GM12878 (cell line): ENCODE results near the gene MTNR1A. TPM values are rescaled to one million over a fixed set of nuclear protein-coding genes. Genes with fewer than 3 reads are reported as not detected.

ENCODE experiments used
- ATAC-seq: fragments of 200-7000 bp; cut with Tn5 transposase; 3 replicates; pipeline ENCODE4 v1.9.1; 2020; ENCODE audit warnings: mild to moderate bottlenecking, moderate library complexity
- BruUV-seq: library from RNA; stranded (reverse); fragments of 400-500 nt; replicated peaks from 2 replicates; lab custom pipeline; 2021; lab: Mats Ljungman, UMichigan
- CTCF ChIA-PET: fragments of 300-600 bp; sonication (Branson Sonifier 250); formaldehyde crosslinking; extraction: SDS; loops from one replicate; lab custom pipeline; 2021; ENCODE audit warnings: inconsistent platforms; lab: Yijun Ruan, JAX
- POLR2A ChIA-PET: fragments of 350-600 bp; formaldehyde crosslinking; extraction: SDS; loops from one replicate; lab custom pipeline; 2021; ENCODE audit warnings: inconsistent platforms; lab: Charles Lee
- RAD21 ChIA-PET: fragments of 300-600 bp; sonication (Branson Sonifier 250); formaldehyde crosslinking; loops from one replicate; lab custom pipeline; 2023; ENCODE audit warnings: antibody characterized with exemption; ENCODE audit not compliant: unreplicated experiment; lab: Charles Lee
- SMC1A ChIA-PET: fragments of 300-600 bp; sonication (Branson Sonifier 250); formaldehyde crosslinking; loops from one replicate; lab custom pipeline; 2023; ENCODE audit not compliant: unreplicated experiment, uncharacterized antibody; lab: Charles Lee
- DNase-seq: peaks from one replicate; pipeline ENCODE4 v3.0.0-alpha.2; 2011; ENCODE audit warnings: low read depth, low spot score
- FAIRE-seq: peaks from 3 replicates; lab custom pipeline; 2011; peaks lifted over from hg19 to GRCh38; lab: Jason Lieb, UNC
- H2AFZ ChIP-seq: 2 replicates; pipeline ENCODE4 v1.6.0; 2011; ENCODE audit warnings: low read depth, low read length, control low read depth; ENCODE audit not compliant: control insufficient read depth
- H3K27ac ChIP-seq: 2 replicates; pipeline ENCODE4 v1.5.1; 2011; ENCODE audit warnings: control low read depth; ENCODE audit not compliant: control insufficient read depth, insufficient read depth
- H3K27me3 ChIP-seq, 2 experiments: replicated peaks in 1 of 2; 2 replicates each; pipeline versions ENCODE4 v1.6.0 to v1.6.1; 2011; ENCODE audit warnings: low read length in 1 of 2; ENCODE audit not compliant: control insufficient read depth in 2 of 2, insufficient read depth in 2 of 2
- H3K36me3 ChIP-seq, 2 experiments: 2 replicates each; pipeline ENCODE4 v1.5.1; 2011; ENCODE audit warnings: low read length in 1 of 2; ENCODE audit not compliant: control insufficient read depth in 2 of 2, insufficient read depth in 2 of 2
- H3K4me1 ChIP-seq: 2 replicates; pipeline ENCODE4 v1.6.1; 2011; ENCODE audit warnings: mild to moderate bottlenecking, low read length, moderate library complexity, mixed read lengths; ENCODE audit not compliant: control insufficient read depth, insufficient read depth
- H3K4me2 ChIP-seq: 2 replicates; pipeline ENCODE4 v1.6.0; 2011; ENCODE audit warnings: control low read depth; ENCODE audit not compliant: control insufficient read depth, insufficient read depth
- H3K4me3 ChIP-seq: fragments of 200-600 bp; sonication (generic); 2 replicates; pipeline ENCODE4 v1.5.1; 2016
- H3K79me2 ChIP-seq: 2 replicates; pipeline ENCODE4 v1.6.0; 2011; ENCODE audit warnings: low read length; ENCODE audit not compliant: control insufficient read depth, insufficient read depth
- H3K9ac ChIP-seq: 2 replicates; pipeline ENCODE4 v1.8.0; 2011; ENCODE audit warnings: low read length, control low read depth, mixed read lengths; ENCODE audit not compliant: control insufficient read depth, insufficient read depth
- H3K9me3 ChIP-seq: replicated peaks from 3 replicates; pipeline ENCODE4 v1.5.1; 2011; ENCODE audit warnings: mild to moderate bottlenecking, low read length; ENCODE audit not compliant: control insufficient read depth, insufficient read depth
- H4K20me1 ChIP-seq: 2 replicates; pipeline ENCODE4 v1.6.0; 2011; ENCODE audit not compliant: control insufficient read depth, insufficient read depth
- ATF7 ChIP-seq: fragments of 450-650 bp; IDR thresholded peaks from 2 replicates; pipeline ENCODE4 v1.6.1; 2016; ENCODE audit warnings: low read depth, mild to moderate bottlenecking
- EED ChIP-seq: sonication (generic); IDR thresholded peaks from 2 replicates; pipeline ENCODE4 v1.6.1; 2016; ENCODE audit warnings: antibody characterized with exemption, low read depth
- EP300 ChIP-seq, 2 experiments: fragments of 150-350 bp in 1 of 2; IDR thresholded peaks; 2 replicates each; pipeline ENCODE4 v1.6.1; 2011 to 2012; ENCODE audit warnings: low read depth in 2 of 2, low read length in 2 of 2, borderline replicate concordance in 1 of 2, improper control_type of control experiment in 1 of 2, inconsistent platforms in 1 of 2; ENCODE audit not compliant: control insufficient read depth in 1 of 2
- HDAC6 ChIP-seq: fragments of 200-600 bp; sonication (generic); IDR thresholded peaks from one replicate; pipeline ENCODE4 v1.8.0; 2017; ENCODE audit warnings: antibody characterized with exemption; ENCODE audit not compliant: unreplicated experiment
- JUNB ChIP-seq: IDR thresholded peaks from 2 replicates; pipeline ENCODE4 v1.6.1; 2016; ENCODE audit warnings: antibody characterized with exemption, mild to moderate bottlenecking
- KAT2A ChIP-seq: conservative IDR thresholded peaks from 2 replicates; pipeline ENCODE4 v1.6.1; 2011; ENCODE audit warnings: low read depth, low read length; ENCODE audit not compliant: control insufficient read depth
- MEF2B ChIP-seq: fragments of 450-650 bp; IDR thresholded peaks from 2 replicates; pipeline ENCODE4 v1.6.1; 2018; ENCODE audit warnings: mild to moderate bottlenecking, moderate library complexity; ENCODE audit not compliant: partially characterized antibody, poor library complexity, severe bottlenecking
- MTA2 ChIP-seq: fragments of 450-650 bp; IDR thresholded peaks from 2 replicates; pipeline ENCODE4 v1.6.1; 2016; ENCODE audit warnings: low read depth, mild to moderate bottlenecking, moderate library complexity
- NFXL1 ChIP-seq: fragments of 450-650 bp; IDR thresholded peaks from 2 replicates; pipeline ENCODE4 v1.6.1; 2017; ENCODE audit warnings: antibody characterized with exemption, mild to moderate bottlenecking, borderline replicate concordance
- PAX8 ChIP-seq: fragments of 450-650 bp; IDR thresholded peaks from 2 replicates; pipeline ENCODE4 v1.6.1; 2017; ENCODE audit warnings: mild to moderate bottlenecking, moderate library complexity
- PML ChIP-seq: IDR thresholded peaks from 2 replicates; pipeline ENCODE4 v1.6.1; 2012; ENCODE audit warnings: low read length, inconsistent platforms
- RCOR1 ChIP-seq: conservative IDR thresholded peaks from 2 replicates; pipeline ENCODE4 v1.6.1; 2012; ENCODE audit warnings: low read depth, low read length, improper control_type of control experiment
- SMAD1 ChIP-seq: fragments of 450-650 bp; IDR thresholded peaks from 2 replicates; pipeline ENCODE4 v1.6.1; 2018; ENCODE audit warnings: mild to moderate bottlenecking, low read depth; ENCODE audit not compliant: partially characterized antibody
- SRF ChIP-seq, 2 experiments: IDR thresholded peaks; 2 replicates each; pipeline ENCODE4 v1.6.1; 2011; ENCODE audit warnings: low read depth in 2 of 2, low read length in 2 of 2, mild to moderate bottlenecking in 1 of 2, moderate library complexity in 1 of 2
- SUPT20H ChIP-seq: IDR thresholded peaks from 2 replicates; pipeline ENCODE4 v1.6.1; 2011; ENCODE audit warnings: low read depth, mild to moderate bottlenecking, low read length, moderate library complexity, borderline replicate concordance; ENCODE audit not compliant: control insufficient read depth
- TAF1 ChIP-seq: IDR thresholded peaks from 2 replicates; pipeline ENCODE4 v1.6.1; 2011; ENCODE audit warnings: mild to moderate bottlenecking, low read depth, low read length, borderline replicate concordance
- TBL1XR1 ChIP-seq: IDR thresholded peaks from 2 replicates; pipeline ENCODE4 v1.6.1; 2012; ENCODE audit warnings: low read depth, low read length, improper control_type of control experiment
- ZNF207 ChIP-seq: fragments of 450-650 bp; IDR thresholded peaks from 2 replicates; pipeline ENCODE4 v1.6.1; 2014; ENCODE audit warnings: antibody characterized with exemption, mild to moderate bottlenecking, borderline replicate concordance
- WGBS: methylation state at CpG from one replicate; pipeline ENCODE4 v1.1.6; 2016; ENCODE audit warnings: low lambda C conversion rate; ENCODE audit not compliant: insufficient replicate concordance, insufficient coverage; ENCODE audit errors: missing lambda C conversion rate; 5-methylcytosine and 5-hydroxymethylcytosine counted together
- in situ Hi-C: fragments of 300-500 bp; cut with MboI; formaldehyde crosslinking; loops from 9 replicates; pipeline ENCODE4 v1.14.3; 2018; ENCODE audit warnings: mixed read lengths
- intact Hi-C: fragments of 100-400 bp; cut with micrococcal nuclease; formaldehyde crosslinking; loops from one replicate; pipeline ENCODE4 v1.14.2; 2022; ENCODE audit not compliant: unreplicated experiment
- polyA plus RNA-seq, 11 experiments: library from polyadenylated mRNA; depleted of rRNA in 4 of 11; unstranded in 6 of 11; stranded (reverse) in 5 of 11; fragments of >200 nt; fragmentation: Nextera tagmentation in 4 of 11; fragmentation: Illumina TruSeq in 1 of 11; extraction: Ambion mirVana in 4 of 11; extraction: Trizol in 1 of 11; gene quantifications; 1 replicate in 1 of 11; 2 replicates in 10 of 11; pipeline versions ENCODE4 v1.2.1 to v1.2.3, GENCODE V29; 2011 to 2016; ENCODE audit warnings: inconsistent platforms in 2 of 11, missing spikeins in 2 of 11, low read depth in 1 of 11
- total RNA-seq, 4 experiments: library from RNA; depleted of rRNA in 3 of 4; stranded (reverse); fragments of >200 nt in 3 of 4; fragmentation: Illumina TruSeq in 1 of 4; extraction: Trizol in 1 of 4; gene quantifications; 2 replicates each; pipeline versions ENCODE4 v1.2.1 to v1.2.3, GENCODE V29; 2013 to 2021
- TF ChIP-seq, protein P1 (sequence below): IDR thresholded peaks from 2 replicates; pipeline ENCODE4 v1.6.1; 2011; ENCODE audit warnings: borderline replicate concordance, low read depth, mild to moderate bottlenecking, moderate library complexity, mixed read lengths, low read length; ENCODE audit not compliant: insufficient read depth; ENCODE audit errors: extremely low read length

The MTNR1A gene
- total and polyA plus RNA-seq, 10 of the 15 experiments (the other 5 are each of a cell fraction or from before 2014, with no cell fraction given) = 0.14 TPM; not detected in 9

DNA sequence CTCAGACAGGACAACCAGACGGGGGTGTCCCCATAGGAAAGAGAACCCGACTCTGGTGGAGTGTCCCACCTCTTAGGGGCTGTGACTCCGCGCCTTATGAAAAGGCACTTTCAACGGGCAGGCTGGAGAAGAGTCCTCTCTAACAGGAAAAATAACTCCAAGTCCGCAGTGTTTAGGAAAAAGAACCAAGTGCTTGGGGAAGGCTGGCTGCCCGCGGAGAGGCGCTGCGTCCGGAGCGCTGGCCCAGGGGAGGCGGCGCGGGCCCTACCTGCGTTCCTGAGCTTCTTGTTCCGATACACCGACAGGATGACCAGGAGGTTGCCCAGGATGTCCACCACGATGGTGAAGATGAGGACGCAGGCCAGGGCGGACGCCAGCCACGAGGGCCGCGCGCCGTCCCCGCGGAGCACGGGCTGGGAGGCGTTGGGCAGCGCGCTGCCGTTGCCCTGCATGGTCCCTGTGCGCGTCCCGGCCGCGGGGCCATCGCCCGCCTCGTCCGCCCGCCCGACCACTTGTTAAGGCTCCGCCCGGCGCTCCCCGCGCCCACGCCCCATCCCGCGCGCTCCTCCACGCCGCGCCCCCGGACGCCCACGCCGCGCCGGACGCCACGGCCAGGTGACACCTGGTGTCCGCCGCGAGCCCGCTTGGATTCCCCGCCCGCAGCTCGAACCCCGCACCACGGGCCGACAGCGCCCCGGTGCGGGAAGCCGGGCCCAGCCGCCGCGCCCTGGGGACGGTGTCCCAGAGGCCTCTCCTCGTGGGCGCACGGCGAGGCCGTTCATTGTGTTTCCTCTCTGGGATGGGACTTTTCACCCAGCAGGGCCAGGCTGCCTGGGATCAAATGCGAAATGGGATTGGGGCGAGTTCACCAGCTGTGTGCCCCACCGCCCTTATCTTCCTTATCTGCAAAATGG lies at the start of gene MTNR1A (continued):
- TF ChIP-seq TAF1 = no peak
- TF ChIP-seq, all 136 proteins: peak for 0

DNA sequence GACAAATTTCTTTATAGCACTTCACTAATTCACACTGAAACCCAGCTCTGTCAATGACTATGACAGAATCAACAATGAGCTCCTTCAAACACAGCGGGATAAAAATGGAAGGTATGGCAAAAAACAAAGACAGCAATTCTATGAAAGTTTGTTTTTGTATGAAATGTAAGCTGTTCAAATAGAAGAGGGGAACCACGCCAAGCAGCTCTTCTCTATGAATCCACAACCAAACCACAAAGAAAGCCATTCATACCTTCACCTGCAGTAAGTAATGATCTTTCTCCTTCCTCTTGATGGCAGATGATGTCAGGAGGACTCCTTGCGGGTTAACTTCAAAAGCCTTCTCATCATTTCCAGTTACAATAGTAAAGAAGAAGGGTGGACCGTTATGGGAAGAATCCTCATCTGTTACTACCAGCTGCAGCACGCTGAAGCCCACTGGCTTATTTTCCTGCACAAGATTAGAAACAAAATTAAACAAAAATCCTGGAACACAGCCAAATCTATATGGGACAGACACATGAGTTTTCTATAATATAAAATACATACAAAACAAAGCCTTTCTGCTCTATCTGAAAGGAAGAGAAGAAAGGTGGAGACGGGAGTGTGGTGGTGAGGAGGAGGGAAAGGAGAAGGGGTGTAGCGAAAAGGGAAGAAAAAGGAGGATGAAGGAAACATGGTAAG lies 48.9 kb upstream of the MTNR1A start:
- ChIA-PET RAD21 (no interaction called here), CTCF (no interaction called here), POLR2A (no interaction called here), SMC1A (no interaction called here)
- intact Hi-C loops (no loop called here), in situ Hi-C loops (no loop called here)
- no peak overlapping the region for H3K4me3 ChIP-seq
- H3K27me3 ChIP-seq = no peaks in the 10 kb centered on the region
- H3K9me3 ChIP-seq = no peaks in the 10 kb centered on the region; the same call in 2 of the 3 replicates
- H3K36me3 ChIP-seq = no peaks in the 10 kb centered on the region
- H3K4me1 ChIP-seq = no peaks in the 10 kb centered on the region
- BruUV-seq = no TSS peak
- no peaks in the 10 kb centered on the region for H3K79me2 ChIP-seq
- no peak overlapping the region for H3K4me2 ChIP-seq
- H3K27ac ChIP-seq = no peak overlapping the region
- no peak for ATAC-seq
- no peaks in the 10 kb centered on the region for H4K20me1 ChIP-seq
- H2AFZ ChIP-seq = no peak overlapping the region
- no peak for FAIRE-seq
- WGBS = 27% methylated on average over 7 of the region's 7 CpGs
- H3K9ac ChIP-seq = no peak overlapping the region
- no peak for DNase-seq
- TF ChIP-seq MTA2 = no peak
- TF ChIP-seq SRF (IDR thresholded peaks at IDR 0.05; ENCODE audit: low read depth in 2 of 2, low read length in 2 of 2) = no peak
- TF ChIP-seq JUNB = no peak
- TF ChIP-seq RCOR1 = no peak
- no peak for TF ChIP-seq NFXL1
- no peak for TF ChIP-seq ATF7
- TF ChIP-seq HDAC6 = no peak
- TF ChIP-seq PML = no peak
- no peak for TF ChIP-seq PAX8
- TF ChIP-seq TBL1XR1 = no peak
- TF ChIP-seq SMAD1 = no peak
- no peak for TF ChIP-seq EP300 (IDR thresholded peaks at IDR 0.05; ENCODE audit: borderline replicate concordance in 1 of 2, control insufficient read depth in 1 of 2, low read depth in 2 of 2, low read length in 2 of 2)
- TF ChIP-seq SUPT20H = no peak
- no peak for TF ChIP-seq KAT2A
- no peak for TF ChIP-seq EED
- no peak for TF ChIP-seq MEF2B
- TF ChIP-seq, protein P1, sequence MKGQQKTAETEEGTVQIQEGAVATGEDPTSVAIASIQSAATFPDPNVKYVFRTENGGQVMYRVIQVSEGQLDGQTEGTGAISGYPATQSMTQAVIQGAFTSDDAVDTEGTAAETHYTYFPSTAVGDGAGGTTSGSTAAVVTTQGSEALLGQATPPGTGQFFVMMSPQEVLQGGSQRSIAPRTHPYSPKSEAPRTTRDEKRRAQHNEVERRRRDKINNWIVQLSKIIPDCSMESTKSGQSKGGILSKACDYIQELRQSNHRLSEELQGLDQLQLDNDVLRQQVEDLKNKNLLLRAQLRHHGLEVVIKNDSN = no peak
- no peak for TF ChIP-seq ZNF207
